Dedifferentiated amniotic fluid mesenchymal stem cell (primary cell): Measurements from ENCODE around the gene PLCB1.
A peak's percentile ranks its signal among the peaks of the same experiment; 100 is the strongest.

ENCODE experiments used
- DNase-seq: peaks from one replicate; pipeline ENCODE4 v3.0.0-alpha.2; 2016; ENCODE audit errors: extremely low spot score

Gene PLCB1

DNA sequence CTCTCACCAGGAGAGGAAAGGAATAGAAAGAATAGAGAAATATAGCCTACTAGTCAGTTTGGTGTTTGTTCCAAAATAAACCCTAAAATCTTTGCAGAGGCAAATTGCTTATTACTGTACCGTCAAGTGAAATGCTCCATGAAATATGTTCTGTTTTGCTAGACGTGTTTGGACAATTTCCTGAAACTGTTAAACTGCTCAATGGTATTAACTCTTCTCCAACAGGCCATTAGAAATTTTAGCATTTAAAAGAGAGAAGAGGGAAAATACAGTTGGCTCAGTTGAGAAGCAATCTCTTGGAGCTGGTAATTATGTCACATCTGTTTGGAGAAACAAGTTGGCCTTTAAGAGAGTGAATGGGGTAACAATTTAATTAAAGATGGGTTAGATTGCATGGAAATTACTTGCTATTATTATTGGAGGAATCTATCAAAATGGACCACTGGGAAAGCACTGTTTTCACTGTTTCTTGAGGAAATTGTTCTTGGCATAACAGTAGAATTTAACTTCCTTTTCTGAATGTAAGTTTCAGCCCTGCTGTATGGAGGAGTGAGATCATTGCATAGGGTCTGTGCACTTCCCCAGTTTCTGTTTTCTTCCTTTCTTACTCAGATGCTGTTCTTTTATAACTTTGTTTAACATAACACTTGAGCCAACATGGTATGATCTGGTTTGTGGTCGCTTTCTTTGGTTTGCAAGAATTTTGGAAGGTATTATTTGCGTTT lies 373.6 kb downstream of the PLCB1 start:
- no peak for DNase-seq

DNA sequence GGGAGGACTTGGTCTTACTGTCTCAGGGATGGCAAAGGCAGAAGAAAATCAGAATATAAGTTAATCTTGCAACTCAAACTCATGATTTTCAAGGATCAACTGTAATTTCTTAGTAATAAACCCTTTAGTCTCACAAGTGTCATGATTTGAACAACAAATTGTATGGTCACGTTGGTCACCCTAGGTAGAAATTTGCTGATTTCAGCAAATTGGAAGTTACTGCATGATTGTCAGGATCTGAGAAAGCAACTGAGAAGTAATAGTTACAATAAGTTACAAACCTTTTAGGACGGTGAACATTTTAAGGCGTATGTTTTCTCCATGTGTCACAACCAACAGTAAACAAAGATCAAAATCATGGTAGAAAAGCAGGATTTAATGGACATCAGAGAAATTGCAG lies 375.2 kb downstream of the PLCB1 start:
- DNase-seq = no peak

- no peak for DNase-seq
Observed at GRCh38 chr20:8509809-8510208, 377.7 kb downstream of the PLCB1 start.

- DNase-seq = no peak
Observed at GRCh38 chr20:8510808-8511207, 378.7 kb downstream of the PLCB1 start.

DNA sequence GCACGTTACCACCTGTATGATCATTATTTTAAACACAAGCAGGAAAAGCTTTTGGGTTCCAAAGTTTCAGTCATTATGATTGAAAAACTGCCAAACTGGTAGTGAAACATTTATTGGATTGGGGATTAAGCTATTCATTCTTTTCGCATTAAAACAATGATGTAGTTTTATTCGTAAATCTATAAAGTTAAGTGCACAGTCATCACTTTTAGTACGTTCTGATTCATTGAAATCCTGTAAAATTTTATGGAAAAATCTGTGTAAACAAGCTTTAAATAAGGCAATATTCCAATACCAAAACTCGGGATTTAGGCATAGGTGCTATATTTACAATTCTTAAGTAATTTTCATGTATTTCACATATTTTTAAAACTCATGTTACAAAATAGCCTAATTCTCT lies 379.9 kb downstream of the PLCB1 start:
- DNase-seq = no peak

DNA sequence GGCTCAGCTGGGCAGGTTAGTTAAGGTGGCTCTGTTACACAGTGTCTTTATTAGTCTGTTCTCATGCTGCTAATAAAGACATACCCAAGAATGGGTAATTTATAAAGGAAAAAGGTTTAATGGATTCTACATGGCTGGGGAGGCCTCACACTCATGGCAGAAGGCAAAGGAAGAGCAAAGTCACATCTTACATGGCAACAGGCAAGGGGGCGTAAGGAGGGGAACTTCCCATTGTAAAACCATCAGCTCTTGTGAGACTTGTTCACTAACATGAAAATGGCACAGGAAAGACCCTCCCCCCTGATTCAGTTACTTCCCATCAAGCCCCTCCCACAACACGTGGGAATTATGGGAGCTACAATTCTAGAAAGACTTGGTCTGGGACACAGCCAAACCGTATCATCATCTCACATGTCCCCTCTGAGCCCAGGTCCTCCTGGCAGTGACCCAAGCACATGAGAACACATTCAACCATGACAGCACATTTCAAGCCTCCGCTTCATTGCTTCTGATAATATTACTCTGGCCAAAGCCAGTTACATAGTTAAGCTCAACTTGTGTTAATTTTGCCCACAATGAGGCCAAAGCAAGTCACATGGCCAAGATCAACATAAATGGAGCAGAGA lies 383.9 kb downstream of the PLCB1 start:
- DNase-seq = no peak

GRCh38 chr20:8518878-8519277 lies 386.8 kb downstream of the PLCB1 start:
- DNase-seq = no peak

- no peak for DNase-seq
Observed at GRCh38 chr20:8519887-8520286, 387.8 kb downstream of the PLCB1 start.

- no peak for DNase-seq
Observed at GRCh38 chr20:8522168-8522567, 390.1 kb downstream of the PLCB1 start.

- DNase-seq = no peak
Observed at GRCh38 chr20:8523684-8524083, 391.6 kb downstream of the PLCB1 start.

DNA sequence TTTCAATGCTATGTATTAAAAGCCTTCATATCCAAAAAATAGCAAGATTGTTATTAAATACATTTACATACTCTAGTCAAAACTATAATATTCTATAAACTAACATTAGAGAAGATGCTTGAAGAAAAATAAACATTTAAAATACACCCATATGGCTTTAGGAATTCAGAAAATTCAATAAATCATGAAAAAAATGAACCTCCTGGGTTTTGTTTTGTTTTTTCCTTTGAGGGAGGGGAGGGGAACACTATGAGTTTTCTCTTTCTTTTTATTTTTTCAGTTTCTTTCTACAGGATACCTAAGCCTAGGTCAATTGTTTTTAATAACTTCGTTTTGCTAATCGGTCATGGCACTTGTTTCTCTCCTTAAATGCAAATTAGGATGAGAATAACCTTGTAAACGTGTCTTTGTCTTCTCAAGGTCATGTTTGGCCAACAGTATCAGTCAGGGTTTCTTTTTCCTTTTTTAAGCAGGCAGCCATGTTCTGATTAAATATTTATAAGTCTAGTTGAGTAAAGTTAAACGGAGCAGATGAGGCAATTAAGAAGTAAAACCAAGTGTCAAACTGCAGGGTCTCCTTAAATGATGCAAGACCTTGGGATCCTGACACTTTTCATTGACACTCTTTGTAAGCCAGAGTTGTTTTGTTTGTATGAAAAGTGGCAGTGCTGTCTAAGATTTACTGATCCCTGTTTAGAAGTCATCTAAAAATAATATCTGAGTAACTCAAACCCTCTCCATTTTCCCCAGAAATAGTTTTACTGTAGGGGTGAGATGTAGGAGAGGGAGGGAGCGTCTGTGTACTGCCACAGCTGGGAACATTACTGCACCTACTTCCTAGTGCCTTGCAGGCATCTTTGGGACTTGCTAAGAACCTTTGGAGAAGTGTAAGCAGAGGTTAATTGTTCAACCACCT lies 392.3 kb downstream of the PLCB1 start:
- no peak for DNase-seq

- no peak for DNase-seq
Observed at GRCh38 chr20:8525017-8525343, 392.9 kb downstream of the PLCB1 start.

DNA sequence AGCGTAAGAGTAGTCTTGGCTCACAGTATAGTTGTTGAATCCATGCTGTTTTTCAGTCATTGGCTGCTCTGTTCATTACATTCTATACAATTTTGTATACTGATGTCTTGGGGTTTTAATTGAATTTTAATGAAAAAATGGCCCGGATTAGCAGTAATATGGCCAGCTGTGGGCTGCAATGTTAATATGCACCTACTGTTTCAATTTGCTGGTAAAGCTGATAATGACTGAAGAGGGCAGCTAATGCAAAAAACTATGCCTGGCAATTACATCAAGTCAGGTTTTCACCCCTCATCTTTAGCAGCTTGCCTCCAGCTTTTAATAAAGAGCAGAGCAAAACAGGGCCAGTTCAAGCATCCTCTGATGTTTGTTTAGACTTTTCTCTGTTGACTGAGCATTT lies 394.5 kb downstream of the PLCB1 start:
- no peak for DNase-seq

- DNase-seq = peak; percentile 63
Observed at GRCh38 chr20:8527998-8528723, 396.1 kb downstream of the PLCB1 start.

DNA sequence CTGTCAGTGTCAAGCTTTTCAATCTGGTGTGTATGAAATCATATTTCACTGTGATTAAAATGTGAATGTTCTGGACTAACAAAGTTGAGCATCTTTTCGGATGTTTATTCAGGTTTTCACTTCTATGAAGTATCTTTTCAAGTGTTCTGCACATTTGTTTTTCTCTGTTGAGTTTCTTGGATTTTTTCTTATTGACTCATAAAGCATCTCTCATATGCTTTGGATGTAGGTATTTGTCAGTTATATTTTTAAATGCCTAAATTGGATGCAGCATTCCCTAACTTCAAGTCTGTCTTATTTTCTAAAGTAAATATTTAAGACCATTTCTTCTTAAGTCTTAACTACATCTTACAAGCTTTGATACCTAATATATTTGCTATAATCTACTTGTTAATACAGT lies 398.0 kb downstream of the PLCB1 start:
- DNase-seq = no peak

DNA sequence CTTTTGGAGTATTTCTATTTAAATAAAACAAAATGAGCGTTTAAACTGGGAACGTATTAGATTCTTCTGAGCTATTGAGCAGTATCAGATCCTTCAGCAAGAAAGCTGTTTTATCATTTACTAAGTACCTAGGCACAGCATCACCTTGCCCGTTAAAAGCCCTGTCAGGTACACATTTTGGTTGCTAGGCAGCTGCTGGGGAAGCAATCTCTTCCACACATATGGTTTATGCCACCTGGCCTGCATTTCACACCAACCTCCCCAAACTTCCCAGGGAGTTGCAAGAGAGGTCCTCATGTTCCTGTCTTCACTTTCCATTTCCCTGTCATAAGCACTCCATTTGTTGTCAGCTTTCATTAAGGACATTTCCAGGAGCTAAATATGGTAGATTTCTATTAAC lies 400.1 kb downstream of the PLCB1 start:
- DNase-seq = no peak

DNA sequence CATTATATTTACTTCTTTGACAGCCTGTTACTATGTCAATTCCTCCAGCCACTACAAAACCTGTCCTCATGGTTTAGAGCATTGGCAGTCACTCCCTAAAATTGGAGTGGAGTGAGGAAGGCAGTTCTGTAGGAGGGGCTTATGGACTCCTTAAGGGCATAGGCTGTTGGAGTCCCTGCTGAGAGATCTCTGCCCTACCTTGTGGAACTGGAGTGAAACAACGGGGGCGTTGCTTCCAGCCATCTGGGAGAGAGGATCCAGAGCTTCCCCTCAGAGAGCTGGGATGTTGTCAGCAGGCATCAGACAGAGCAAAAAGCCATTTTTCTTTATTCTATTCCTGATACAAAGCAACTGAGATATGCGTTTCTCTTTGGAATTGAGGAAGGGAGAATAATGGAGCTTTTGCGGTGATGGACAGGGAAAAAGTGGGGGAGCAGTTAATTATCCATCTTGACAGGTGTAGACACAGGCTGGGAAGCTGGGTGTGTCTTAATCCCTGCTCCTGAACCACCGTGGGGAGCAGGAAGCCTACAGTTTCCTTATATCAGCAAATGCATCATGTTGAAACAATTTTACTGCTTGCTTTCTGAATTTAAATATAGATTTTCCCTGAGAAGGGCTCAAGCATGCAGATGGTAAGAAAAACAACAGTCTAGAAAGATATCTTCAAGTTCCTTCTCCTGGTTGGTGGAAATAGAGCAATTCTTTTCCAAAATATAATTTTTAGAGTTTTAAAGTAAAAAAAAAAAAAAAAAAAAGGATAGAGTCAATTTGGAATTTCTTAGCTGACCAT lies 402.5 kb downstream of the PLCB1 start:
- DNase-seq = no peak

DNA sequence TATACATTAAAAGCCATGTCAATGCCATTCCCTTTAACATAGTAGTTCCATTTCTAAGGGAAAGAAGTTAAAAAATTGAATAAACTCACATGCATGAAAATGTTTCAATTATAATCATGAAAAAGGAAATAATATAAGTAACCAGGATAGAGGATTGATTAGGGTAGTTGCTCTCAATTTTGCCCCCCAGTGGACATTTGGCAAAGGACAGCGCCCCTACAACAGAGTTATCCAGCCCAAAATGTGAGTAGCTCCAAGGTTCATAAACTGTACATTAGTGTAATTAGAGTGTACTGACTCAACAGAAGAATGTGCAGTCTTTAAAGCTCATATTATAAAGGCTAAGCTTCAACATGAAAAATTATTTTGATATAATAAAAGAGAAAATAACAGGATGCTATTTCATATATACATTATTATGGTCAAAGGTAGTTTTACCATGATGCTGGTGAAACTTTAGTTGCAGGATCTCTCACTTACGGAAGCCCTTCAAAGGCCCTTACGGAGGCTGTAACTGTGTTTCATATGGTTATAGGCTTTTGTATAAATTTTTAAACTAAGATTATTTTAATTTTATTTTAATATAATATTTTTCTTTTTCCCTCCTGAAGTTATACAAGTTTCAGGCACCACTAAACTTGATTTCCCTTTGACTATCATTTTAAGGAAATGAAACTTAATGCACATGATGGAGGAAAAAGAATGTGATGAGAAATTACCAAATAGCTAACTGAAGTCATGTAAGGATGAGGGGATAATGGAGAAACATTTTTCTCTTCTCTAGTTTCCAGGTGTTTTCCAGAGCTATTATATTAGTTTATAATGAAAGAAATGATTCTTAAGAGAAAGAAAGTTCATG lies 403.6 kb downstream of the PLCB1 start:
- no peak for DNase-seq

GRCh38 chr20:8536262-8536618 lies 404.2 kb downstream of the PLCB1 start:
- DNase-seq = no peak

GRCh38 chr20:8540466-8540865 lies 408.4 kb downstream of the PLCB1 start:
- no peak for DNase-seq

DNA sequence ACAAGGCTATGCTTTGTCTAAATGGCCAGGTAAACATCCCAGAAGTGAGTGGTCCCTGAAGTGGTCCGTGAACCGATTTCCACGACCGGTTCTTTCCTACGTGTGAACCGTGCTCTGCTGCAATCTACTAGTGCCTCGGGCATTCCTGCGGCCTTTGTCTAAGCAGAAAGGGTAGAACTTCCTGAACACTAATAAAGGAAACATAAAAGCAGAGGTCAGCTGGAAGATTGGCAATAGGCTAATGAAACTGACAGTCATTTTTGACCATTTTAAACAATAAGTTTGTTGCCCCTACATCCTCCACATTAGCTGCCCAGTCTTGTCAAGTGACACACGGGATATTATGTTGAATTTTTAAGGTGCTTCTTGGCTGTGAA lies 410.0 kb downstream of the PLCB1 start:
- DNase-seq = no peak
